ENCODE data around the gene CLTA.

Gene CLTA, protein sequence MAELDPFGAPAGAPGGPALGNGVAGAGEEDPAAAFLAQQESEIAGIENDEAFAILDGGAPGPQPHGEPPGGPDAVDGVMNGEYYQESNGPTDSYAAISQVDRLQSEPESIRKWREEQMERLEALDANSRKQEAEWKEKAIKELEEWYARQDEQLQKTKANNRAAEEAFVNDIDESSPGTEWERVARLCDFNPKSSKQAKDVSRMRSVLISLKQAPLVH

DNA sequence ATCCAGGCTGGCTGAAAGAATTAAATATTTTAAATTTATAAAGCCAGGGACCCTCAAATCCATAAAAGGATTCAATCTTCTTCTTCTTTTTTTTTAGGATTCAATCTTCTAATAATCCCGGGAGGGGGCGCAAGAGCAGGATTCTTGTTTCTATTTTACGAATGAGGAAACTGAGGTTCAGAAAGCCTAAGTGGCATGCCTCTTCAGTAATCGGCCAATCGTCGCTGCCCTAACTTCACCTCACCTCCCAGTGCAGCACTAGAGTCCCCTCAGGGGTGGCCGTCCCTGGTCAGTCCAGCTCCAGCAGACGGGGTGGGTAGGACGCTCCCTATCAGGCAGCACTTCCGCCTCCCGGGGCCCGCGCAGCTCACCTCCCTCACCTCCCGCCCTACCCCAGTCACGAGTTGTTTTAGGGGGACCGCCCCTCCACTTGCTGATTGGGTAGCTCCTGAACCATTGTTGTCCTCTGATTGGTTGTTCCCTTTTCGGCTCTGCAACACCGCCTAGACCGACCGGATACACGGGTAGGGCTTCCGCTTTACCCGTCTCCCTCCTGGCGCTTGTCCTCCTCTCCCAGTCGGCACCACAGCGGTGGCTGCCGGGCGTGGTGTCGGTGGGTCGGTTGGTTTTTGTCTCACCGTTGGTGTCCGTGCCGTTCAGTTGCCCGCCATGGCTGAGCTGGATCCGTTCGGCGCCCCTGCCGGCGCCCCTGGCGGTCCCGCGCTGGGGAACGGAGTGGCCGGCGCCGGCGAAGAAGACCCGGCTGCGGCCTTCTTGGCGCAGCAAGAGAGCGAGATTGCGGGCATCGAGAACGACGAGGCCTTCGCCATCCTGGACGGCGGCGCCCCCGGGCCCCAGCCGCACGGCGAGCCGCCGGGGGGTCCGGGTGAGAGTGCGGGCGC, at the start of gene CLTA:
TSS of gene CLTA (plus strand) at position 534 of the 902 bp plus-strand sequence. CDS start at position 670, 136 bp downstream.
- DNase-seq = peak; percentile 83 to 100 (median 96)

DNA sequence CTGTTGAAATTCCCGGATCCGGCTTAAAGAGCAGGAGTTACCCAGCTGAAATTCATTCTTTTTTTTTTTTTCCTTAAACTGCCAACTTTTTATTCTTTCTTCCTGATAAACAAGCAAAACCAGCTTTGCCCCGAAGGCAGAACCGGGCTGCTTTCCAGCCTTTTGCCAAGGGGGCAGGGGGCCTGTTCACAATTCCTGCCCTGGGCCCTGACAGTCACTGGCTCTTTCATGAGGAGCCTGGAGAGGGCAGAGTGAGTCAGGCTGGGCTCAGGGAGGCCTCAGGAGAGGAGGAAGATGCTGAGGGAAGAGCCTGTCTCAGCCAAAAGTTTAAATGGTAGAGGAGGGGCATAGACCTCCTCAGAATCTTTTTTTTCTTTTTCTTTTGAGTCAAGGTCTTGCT, 49.4 kb upstream of the CLTA start:
- DNase-seq = peak in 4 of 14 donors; percentile 18 to 49 (median 35)

DNA sequence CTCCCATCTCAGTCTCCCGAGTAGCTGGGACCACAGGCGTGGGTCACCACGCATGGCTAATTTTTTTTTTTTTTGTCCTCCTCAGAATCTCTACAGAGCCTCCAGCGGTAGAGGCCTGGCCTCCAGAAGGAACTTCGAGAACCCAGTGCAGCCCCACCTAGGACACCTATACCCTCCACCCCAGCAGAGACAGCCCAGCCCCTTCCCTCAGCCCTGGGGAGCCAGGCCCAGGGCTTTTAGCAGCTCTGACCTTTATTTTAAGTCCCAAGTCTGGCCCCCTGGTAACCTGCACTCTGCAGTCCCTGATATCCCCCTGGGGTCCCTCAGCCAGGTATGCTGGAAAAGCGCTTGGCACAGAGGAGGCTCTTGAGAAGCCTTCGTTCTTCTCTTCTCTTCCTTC, 49.0 kb upstream of the CLTA start:
- DNase-seq = no peak

DNA sequence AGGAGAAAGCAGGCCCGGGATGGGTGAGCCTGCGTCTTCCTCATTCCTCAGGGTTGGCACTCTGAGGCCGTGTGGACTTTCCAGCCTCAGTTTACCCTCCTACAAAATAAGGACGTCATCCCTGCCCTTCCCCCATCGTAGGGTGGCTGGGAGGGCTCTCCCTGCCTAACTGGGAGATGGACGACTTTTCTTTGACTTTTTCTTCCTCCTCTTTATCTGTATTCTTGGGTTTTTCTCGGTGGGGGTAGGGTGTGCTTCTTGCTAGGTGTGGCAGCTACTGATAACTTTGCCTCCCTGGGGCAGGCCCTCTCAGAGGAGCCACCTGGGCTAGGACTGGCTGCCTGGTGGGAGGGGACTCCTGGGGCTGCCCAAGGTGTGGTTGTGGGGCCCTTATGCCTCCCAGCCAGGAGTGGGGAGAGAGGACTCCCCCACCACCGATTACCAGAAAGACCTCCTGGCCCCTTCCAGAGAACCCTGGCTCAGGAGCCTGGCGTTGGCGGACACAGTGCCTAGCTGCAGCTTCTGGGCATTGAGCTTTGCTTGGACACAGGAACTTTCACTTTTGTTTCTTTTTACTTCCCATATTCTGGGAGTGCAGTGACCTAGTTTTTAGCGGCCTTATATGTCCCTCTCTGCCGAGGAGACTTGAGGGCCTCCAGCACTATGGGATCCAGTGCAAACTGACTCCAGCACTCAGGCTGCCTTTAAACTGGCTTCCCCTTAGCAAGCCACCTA, 48.0 kb upstream of the CLTA start:
- DNase-seq = peak in 8 of 14 donors; percentile 14 to 73 (median 33)

DNA sequence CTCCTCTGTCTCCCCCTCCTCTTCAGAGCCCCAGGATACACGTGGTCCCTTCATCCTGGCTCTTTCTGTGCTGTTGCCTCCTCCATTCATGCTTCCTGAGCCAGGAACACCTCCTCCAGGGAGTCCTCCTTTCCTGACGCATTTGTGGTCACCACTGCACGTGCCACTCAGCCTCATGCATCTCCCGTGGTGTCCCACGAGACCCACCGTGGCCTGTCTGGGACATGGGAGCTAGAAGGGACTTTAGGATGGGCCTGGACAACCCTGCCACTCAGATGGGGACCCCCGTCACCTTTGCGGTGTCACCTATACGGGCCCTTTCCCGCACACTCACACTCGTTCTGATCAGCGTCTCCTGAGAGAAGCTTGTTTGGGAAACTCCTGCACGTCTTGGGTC, 47.5 kb upstream of the CLTA start:
- no peak for DNase-seq

DNA sequence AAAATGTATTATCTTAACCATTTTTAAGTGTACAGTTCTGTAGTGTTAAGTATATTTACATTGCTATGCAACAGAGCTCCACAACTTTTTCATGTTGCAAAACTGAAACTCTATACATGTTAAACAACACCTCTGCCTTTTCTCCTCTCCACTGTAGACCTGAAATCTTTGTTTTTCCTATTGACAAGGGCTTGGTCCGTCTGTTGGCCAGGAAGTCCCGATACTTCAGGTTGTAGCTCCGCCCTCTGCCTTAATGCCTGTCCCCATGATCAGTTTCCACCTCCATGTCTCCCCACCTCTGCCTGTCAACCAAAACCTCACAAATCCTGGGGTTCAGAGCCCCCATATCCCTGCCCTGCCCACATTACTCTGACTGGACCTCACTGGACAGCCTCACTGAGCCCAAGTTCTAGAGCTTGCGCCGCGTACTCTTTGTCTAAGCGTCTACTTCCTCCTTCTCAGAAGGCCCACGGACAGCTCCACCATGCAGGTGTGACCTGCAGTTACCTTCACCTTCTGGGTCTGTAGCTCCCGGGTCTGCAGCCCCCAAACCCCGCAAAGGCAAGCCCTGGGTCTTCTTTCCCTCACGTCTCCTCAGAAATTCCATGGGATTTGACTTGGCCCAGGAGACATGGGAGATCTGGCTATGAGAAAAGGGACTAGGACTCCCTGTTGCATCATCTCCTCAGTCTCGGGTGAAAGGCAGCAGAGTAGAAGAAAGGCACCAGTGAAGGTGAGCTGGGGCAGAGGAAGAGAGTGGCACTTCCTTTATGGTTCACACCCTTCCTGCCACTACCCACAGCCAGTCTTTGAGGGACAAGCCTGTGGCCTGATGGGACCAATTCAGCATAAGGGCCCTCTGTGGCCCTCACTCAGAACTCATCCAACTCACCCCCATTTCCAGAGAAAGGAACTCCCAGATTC, 46.1 kb upstream of the CLTA start:
- DNase-seq = no peak

DNA sequence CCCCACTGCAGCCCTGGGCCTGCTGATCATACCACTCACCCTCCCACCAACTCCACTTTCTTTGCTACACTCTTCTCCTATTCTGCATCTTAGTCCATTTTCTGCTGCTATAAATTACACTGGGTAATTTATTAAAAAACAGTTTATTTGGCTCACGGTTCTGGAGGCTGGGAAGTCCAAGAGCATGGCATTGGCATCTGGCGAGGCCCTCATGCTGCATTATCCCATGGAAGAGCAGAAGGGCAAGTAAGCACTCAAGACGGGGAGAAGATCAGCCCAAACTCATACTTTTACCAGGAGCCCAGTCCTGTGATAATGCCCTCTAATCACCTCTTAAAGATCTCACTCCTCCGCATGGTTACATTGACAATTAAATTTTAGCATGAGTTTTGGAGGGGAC, 44.8 kb upstream of the CLTA start:
- no peak for DNase-seq

DNA sequence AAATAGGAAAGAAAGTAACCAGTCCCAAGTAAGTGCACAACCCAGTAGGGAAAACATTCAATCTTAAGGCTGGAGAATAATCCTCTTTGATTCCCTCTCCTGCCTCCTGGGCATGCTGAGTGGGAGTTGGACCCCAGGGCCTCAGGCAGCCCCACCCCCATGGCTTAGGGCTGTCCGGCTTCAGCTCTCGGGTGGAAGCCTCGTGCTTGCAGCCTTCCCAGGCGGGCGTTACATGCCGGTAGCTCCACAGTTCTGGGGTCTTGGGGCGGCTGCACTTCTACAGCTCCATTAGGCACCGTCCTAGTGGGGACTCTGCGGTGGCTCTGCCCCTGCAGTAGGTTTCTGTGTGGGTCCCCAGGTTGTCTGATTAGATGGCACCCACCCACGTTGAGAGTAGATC, 44.1 kb upstream of the CLTA start:
- no peak for DNase-seq

DNA sequence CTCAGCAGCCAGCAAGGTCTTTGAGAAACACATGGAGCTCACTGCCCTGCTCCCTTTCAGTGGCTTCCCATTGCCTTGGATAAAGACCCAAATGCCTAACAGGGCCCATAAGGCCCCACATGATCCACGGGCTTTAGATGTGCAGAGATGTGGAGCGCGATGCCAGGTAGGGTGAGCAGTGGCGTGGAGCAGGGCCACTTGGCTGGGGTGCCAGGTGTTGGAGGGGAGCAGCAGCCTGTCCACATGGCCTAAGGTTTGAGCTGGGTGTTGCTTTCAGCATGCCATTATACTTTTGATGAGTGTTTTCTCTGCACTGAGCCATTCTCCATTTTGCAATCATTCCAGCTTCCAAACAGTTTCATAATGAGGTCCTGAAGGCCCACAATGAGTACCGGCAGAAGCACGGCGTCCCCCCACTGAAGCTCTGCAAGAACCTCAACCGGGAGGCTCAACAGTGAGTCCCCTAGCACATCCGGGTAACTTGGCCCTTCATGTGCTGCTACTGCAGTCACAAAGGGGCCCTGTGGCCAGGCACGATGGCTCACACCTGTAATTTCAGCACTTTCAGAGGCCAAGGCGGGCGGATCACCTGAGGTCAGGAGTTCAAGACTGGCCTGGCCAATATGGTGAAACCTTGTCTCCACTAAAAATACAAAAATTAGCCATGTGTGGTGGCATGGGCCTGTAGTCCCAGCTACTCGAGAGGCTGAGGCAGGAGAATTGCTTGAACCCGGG, 43.1 kb upstream of the CLTA start:
- no peak for DNase-seq

DNA sequence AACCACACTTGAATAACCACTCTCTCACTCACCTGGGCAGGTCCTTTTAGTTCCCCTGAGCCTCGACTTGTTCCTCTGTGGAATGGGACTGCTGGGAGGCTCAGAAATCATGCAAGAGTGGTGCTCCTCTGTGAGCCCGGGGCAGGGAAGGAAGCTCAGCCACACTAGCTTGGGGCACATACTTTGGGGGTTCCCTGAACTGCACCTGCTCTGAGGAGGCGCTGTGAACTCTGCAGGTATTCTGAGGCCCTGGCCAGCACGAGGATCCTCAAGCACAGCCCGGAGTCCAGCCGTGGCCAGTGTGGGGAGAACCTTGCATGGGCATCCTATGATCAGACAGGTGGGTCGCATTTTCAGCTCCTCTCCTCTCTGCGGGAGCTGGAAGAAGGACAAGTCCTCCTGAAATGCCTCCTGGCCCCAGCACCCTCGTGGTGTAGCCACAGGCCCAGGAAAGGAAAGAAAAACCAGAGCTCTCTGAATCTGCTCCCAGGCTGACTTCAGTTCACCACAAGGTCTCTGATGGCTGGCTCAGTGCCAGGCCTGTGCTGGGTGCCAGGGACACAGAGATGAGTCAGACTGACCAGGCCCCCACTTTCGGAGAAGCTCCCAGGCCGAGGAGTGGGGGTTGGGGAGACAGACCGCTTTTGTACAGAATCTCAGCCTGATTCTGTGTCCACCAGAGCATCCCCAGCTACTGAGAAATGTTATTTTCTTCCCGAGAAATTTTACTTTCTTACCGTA, 42.2 kb upstream of the CLTA start:
- peak; percentile 46 to 99 (median 90) for DNase-seq

DNA sequence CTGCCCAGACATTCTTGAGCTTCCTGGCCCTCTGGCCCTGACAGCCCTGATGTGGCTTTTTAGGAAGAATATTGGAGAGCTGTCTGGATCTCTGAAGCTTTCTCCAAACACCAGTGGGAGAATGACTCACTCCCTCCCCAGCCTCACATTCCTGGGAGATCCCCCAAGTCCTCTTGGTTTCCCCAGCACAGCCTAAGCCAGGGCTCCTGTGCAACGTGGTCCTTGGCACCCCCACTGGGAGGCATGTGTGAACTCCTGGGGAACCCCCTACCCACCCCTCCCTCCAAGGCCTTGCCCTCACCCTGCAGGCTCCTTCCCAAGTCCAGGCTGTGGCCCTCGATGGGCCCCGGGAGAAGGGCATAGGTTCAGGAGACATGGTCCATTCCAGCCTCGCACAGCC, 41.5 kb upstream of the CLTA start:
- DNase-seq = peak in 4 of 14 donors; percentile 32 to 71 (median 34)

DNA sequence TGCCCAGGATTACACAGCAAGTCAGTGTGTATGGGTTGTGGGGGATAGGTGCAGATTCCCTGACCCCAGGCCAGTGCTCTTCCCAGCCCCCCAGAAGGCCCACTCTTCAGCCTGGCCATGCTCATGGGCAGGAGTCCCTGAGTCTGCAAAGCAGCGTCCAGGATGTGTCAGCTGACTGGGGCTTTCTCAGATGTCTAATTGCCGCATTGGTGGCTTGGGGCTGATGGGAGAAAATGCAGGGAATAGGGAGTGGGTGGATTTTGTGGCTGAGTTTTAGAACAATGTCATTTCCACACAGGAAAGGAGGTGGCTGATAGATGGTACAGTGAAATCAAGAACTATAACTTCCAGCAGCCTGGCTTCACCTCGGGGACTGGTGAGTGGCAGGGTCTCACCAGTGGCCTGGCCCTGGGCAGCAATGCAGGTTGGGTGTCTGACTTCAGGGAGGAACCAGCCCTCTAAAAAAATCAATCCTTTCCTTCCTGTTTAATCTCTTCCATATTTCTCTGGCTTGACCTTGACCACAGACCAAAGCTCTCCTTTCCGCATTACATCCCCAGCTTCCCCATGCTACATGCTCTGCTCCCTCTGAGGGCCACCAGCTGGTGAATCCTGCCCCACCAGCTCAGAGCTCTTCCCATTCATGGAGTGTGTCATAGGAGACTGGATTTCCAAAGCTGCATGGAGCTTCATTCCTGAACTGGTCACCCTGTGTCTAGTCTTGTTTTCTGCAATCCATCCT, 40.0 kb upstream of the CLTA start:
- no peak for DNase-seq

DNA sequence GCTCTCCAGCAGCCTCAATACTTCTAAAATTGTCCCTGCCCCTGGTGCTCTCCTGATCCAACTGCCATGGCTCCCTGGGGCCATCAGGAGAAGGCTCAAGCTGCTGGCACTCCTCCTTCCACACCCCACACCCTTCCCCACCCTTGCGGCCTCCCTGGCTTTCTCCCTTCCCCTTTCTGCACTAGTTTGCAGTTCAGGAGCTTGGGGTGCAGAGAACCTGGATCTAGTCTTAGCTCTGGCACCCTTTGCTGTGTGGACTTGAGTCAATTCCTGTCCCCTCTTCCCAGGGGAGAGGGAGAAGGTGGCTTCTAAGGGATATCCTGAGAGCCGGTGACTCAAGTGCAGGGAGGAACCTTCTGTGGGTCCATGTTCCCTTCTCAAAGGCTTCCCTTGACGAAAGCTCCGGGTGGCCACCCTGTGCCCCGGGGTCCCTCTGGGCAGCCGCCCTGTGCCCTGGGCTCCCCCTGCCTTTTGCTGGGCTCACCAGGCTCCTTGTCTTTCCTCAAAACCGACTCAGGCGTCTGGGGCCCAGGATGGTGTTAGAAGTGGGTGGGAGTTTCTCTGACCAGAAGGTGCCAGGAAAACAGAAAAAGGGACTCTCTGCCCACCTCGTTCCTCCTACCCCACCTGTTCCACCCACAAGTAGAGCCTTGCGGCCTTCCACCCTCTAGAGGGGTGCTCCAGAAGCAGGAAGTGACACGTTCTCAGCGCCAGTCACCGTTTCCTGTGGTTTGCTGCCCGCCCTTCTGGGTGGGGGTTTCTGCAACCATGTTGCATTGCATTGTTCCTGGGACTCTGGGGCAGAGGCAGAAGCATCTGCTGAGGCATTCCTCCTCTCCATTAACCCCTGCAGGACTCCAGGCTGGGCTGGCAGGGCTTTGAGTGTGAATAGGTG, 39.2 kb upstream of the CLTA start:
- DNase-seq = peak in 6 of 14 donors; percentile 17 to 55 (median 22)

DNA sequence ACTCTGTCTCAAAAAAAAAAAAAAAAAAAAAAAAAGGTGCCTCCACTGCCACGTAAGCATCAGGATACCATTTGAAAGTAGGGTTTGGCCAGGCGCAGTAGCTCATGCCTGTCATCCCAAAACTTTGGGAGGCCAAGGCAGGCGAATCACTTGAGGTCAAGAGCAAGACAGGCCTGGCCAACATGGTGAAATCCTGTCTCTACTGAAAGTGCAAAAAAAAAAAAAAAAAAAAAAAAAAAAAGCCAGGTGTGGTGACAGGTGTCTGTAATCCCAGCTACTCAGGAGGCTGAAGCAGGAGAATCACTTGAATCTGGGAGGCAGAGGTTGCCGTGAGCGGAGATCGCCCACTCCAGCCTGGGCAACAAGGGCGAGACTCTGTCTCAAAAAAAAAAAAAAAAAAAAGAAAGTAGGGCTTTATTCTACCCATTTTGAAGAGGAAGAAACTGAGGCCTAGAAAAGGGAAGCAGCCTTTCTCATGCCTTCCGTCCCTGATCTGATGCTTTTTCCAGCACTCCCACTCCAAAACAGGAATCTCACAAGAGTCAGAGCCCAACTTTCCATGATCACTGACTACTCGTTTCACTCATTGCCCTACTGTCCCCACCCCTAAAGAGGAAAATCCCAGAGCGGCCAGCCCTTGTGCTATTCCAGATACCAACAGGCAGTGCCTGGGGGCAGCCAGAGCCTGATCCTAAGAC, 37.8 kb upstream of the CLTA start:
- DNase-seq = no peak

DNA sequence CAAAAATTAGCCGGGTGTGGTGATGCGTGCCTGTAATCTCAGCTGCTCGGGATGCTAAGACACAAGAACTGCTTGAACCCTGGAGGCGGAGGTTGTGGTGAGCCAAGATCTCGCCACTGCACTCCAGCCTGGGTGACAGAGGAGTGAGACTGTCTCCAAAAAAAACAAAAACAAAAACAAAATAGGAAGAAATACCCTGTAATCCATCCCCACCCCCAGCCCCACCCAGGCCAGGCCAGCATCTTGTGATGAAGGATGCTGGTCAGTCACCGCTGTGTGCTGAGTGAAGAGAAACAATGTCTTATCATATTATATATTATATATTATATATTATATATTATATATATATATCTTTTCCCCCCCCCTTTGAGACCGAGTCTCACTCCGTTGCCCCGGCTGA, 37.0 kb upstream of the CLTA start:
- no peak for DNase-seq

DNA sequence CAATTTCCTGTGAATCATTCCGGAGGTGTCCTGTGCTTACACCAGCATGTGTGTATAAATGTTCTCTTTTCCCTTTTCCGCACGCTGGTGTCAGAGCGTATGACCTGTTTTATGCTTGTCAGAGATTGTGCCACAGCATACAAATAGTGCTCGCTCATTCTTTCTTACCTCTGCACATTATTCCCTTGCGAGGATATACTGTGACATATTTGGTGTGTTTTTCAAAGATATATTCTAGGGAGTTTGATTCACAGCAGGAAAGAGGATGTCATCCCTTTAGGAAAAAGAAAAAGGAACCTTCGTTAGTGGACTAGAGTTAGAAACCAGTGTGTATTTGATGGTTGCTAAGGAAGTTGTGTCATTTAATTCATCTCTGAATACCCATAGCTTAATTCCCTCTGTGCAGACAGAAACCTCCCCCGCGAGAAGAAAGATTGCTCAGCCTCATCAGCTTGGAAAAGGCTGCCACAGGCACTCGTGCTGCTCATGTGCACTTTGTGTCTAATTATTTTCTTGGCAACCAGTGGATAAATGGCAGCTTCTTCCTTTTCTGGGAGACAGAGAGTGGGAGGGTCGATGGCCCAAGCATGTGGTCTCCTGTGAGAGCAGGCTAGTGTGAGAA, 36.3 kb upstream of the CLTA start:
- peak in 9 of 14 donors; percentile 15 to 46 (median 34) for DNase-seq

DNA sequence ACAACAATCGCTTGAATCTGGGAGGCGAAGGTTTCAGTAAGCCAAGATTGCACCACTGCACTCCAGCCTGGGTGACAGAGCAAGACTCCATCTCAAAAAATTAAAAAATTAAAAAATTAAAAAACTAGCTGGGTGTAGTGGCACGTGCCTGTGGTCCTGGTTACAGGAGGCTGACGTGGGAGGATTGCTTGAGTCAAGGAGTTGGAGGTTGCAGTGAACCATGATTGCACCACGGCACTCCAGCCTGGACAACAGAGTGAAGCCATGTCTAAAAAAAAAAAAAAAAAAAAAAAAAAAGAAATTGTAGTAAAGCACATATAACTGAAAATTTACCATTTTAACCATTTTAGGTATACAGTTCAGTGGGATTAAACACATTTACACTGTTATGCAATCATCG, 34.6 kb upstream of the CLTA start:
- no peak for DNase-seq

DNA sequence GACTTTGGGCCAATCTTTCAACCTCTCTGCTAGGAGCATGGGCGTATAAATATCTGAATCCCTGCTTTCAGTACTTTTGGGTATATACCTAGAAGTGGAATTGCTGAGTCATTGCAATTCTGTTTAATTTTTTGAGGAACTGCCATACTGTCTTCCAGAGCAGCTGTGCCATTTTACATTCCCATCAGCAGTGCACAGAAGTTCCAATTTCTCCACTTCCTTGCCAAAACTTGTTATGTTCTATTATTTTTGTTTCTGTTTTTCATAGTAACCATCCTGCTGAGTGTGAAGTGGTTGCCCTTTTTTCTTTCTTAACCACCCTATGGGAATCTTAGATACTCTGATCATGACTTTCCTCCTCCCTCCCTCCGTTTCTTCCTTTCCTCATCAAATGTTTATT, 32.6 kb upstream of the CLTA start:
- no peak for DNase-seq
